Activated CD4-positive, alpha-beta T cell treated with anti-CD3 and anti-CD28 coated beads, Interleukin-2, Interleukin-6, amounts not matched to agents 100 ng/mL and 50 ng/mL, durations not matched to agents 16 hours and 8 hours (primary cell): ENCODE results near the gene MFAP3L.
A peak's percentile ranks its signal among the peaks of the same experiment; 100 is the strongest.

Experiments
- DNase-seq: peaks from one replicate; pipeline ENCODE4 v3.0.0-alpha.2; 2020

MFAP3L gene

DNA sequence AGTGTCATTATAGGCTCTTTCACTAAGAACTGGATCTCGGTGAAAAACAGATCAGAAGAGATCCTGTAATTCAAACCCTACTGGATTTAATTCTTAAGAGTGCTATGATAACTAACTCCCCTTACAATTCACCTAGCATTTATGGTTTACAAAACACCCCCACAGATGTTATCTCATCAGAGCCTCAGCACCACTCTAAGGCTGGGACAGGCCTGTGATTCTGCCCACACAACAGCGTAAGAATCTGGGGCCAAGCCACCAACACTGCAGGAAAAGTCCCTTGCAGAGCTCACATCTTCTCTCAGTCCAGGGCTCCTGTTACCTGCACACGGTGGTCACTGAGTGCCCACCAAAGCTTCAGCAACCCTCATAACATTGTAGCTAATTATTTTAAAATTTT lies 8.9 kb downstream of the MFAP3L start:
- no peak for DNase-seq

DNA sequence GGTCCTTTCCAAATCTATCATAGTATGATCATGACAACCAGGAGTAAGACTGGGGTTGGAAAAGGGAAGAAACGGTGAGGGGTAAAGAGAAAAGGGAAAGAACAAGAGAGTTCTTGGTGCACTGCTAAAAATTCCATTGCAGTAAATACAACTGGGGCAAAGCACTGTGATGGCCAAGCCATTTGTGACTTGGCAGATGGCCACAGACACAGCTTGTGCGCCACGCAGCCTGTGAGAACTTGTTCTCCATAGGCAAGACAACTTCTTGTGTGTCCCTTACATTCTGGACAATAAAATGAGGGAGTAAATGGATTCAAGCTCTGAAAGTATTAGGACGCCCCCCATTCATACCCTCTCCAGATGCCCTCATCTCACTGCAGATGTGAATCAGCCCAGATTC lies 10.9 kb downstream of the MFAP3L start:
- DNase-seq = no peak

DNA sequence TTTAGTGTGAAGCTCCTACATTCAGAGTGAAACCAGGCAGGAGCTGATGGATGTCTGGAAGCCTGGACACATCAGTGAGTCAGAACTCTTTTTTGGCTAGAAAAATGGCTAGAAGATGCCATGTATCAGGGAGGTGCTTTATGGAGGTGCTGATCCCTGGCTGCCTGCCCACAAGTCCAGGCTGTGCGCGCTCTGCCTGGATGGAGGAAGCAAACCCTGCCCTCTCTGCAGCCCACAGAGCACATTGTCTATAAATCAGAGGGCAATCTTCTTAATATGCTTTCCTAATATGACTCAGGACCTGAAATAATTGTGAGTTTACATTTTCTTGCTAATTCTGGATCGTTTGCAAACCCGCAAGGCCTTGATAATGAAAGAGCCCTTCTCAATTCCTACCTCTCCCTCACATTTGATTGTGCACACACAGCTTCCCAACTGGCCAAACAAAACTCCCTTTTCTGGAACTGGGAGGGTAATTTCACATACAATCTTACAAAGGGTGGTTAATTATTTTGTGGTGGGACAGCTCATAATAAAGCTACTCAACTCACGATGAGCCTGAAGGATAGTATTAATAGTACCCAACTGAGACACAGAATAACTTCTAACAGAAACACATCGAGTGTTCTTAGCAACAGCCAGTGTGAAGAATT lies 11.7 kb downstream of the MFAP3L start:
- no peak for DNase-seq

DNA sequence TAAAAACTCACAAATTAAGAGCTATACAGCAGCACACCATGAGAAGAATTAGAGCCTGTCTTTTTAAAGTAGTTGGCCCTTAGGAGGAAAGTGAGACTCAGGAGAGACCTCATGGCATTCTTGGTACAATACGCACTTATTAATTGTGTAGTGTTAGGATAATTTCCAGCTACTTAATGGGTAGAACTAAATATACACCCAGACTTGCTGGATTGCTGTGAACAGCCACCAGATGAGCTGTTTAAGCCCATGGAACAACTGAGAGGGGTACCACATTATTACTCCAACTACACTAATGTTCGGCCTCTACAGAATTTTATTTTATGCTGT lies 13.6 kb downstream of the MFAP3L start:
- DNase-seq = no peak

DNA sequence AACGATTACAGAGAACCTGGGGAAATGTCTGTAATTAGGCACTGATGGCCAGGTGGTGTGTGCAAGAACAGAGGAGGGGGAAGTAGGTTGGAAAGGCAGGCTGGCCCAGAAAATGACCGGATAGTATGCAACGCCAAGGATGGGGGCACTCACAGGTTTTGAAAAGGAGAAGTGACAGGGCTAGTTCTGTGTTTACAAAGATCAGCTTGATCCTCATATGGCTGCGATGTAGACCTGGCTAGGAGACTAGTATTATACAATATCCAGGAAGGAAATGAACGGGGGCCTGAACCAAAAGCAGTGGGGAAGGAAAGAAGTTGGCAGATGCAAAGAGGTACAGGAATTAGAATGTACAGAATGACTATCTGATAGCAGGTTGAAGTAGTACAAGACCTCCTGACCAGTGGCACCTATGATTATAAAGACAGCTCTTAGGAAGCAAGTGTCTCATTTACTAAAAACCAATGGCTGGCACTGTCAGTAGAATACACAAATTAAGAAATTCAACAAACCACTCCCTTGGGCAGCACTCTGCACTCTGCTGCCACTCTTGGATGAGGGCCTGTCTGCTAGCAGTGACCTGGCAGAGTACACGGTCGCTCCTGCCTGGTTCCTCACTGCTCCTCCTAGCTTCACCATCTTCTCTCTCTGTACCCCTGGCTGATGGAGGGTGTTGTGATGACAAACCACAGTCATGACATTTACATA lies 14.1 kb downstream of the MFAP3L start:
- no peak for DNase-seq

DNA sequence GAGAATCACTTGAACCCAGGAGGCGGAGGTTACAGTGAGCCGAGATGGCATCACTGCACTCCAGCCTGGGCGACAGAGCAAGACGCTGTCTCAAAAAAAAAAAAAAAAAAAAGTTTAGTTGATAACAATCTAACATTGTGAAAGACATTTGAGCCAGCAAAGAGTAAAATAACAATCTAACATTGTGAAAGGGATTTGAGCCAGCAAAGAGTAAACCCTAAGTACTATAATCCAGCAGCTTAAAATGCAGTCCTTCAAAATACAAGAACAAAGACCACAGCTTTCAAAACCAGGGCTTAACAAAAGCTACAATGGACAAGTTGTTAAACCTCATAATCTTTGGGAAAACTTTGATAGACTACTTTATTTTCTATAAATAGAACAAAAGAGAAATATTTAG lies 16.9 kb downstream of the MFAP3L start:
- no peak for DNase-seq

DNA sequence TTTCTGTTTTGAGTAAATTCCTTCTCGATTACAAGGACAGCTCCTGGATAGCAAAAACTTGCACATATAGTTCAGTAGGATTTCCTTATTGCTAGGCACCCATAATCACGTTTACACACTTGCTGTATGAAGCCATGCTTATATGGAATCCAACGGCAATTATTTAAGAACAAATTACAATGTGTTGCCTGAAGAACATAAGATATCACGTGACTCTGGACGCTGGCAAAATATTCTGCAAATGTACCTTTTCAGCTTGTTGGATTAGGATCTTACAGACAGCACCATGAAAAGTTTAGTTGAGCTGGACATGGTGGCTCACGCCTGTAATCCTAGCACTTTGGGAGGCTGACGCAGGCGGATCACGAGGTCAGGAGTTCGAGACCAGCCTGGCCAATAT lies 17.4 kb downstream of the MFAP3L start:
- DNase-seq = no peak

DNA sequence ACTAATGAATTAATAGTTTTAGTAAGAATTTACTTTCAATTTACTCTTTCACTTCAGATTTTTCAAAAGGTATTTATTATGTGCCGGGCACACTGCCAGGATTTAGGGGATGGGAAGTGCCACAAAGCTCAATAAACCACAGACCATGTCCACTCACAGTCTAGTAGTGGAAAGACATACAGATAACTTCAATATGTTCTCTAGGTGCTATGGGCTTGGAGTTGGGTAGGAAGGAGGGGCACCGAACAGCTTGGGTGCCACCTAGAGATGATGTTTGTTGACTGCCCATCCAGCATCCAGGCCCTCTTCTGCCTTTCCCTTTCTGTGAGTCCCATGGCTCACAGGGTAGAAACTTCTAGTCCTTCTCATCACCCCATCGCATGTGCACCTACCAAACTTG lies 17.8 kb downstream of the MFAP3L start:
- no peak for DNase-seq

DNA sequence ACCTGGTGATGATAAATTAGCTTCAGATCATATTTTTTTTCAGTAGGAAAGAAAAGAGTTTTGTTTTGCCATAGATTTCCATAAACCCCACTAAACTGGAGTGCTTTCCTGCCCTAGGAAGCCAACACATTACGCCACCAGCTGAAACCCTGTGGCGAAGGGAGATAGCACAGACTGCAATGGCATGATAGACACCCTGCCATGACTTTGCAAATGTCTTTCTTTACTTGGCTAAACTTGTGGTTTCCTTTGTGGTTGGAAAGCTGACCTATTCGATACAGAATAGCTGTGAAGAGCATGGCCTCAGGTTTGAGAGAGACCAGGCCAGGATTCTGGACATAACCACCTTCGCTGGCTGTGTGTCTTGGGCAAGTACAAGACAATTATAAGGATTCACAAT lies 19.1 kb downstream of the MFAP3L start:
- DNase-seq = no peak

DNA sequence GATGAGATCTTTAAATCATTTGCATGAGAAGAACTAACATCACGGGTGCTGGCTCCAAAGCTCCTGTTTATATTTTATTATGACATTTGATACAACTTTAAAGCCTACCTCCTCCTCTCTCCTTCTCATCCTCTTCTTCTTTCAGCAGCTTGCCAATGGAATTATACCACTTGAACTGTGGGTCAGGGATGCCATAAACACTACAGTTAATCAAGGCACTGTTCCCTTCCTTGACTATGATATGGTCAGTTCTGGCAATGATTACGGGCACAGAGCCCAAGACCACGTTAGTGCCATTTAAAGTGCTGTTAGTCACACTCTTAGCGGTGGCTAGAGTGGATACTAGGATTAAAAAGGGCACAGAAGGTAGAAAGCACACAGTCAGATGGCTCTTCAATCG lies 20.7 kb downstream of the MFAP3L start:
- no peak for DNase-seq

DNA sequence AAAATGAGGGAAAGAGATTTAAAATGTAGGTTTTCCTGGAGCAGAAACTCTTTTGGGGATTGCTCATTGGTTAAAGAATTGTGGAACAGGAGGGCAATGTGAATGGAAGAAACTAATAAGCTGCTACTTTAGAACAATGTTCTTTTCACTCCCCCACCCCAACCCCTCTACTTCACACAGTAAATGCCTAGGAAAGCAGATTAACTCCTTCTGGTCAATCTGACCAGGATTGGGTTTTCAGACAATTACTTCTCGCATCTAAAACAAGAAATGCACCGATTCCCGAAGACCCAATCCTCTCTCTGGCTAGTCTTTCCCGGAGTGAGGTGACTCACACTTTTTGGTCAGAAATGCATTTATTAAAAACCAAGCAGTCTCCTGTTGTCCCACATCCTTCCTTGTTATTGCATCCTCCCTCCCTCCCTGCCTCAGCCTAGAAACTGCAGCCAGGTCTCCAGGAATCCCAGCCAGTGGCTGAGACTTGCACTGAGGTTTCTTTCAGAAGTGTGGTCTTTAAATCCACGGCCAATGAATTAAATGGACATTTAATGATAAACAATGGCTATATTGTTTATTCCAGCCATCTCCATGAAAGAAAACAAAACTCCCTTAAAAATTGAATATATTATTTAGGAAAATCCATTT lies 21.4 kb downstream of the MFAP3L start:
- no peak for DNase-seq

DNA sequence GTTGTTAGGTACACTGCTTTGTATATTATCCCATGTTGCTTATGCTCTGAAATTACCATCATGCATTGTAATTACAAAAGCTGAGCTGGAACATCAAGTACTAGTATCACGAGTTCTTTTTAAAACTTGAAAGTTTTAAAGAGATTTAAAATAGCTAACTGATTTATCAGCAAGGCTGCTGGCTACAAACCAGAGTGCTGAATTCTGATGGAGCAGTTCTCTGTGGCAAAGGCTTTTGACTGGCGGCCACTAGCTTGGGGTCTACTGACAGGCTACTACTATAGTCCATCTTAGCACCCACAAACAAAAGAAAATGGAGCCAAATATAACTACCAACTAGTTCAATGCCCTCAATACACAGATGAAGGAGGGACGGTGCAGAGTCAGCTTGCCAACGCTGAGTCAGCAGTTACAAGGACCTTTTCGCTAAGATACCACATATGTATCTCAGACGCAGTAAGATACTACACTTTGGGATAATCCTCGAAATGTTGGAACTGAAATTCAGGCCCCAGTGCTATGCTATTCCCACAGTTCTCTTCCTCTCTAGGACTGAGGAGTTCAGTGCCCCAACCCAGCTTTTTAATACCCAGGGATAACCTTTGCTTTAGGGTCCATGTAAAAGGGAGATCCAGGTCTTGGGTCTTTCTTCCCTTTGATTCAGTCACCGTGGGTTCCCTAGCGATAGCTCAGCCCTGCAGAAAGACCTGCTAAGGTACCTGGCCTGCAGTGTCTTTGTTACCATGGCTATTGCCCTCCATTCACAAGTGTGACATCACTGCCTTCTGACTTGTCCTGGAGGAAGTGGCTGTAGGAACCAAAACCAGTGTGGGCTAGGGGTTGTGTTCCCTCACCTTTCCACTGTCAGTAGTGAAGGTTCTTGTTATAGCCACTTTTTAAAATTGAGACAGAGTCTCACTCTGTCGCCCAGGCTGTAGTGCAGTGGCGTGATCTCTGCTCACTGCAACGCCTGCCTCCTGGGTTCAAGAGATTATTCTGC lies 22.8 kb downstream of the MFAP3L start:
- no peak for DNase-seq

DNA sequence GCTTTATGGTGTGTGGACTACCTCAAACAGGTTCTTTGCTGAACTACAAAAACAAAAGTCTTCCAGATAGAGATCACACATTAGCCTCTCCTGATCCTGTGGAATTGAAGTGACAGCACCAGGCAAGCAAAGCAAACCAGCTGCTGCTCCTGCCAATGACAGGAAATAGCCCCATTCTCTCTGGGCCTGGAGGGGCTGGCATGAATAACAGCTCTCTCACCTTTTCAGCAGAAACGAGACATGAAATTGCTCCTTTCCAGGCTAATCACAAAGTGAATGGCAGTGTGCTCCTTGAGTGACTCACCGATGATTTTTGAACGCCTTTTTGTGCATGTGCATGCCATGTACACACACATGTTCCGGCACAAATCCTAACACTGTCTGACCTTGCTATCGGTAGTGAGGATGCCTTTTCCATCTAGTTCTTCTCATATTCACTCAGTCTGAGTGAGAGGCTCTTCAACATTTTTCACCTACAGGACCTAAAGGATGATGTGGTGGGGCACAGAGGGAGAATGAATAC lies 24.4 kb downstream of the MFAP3L start:
- no peak for DNase-seq

DNA sequence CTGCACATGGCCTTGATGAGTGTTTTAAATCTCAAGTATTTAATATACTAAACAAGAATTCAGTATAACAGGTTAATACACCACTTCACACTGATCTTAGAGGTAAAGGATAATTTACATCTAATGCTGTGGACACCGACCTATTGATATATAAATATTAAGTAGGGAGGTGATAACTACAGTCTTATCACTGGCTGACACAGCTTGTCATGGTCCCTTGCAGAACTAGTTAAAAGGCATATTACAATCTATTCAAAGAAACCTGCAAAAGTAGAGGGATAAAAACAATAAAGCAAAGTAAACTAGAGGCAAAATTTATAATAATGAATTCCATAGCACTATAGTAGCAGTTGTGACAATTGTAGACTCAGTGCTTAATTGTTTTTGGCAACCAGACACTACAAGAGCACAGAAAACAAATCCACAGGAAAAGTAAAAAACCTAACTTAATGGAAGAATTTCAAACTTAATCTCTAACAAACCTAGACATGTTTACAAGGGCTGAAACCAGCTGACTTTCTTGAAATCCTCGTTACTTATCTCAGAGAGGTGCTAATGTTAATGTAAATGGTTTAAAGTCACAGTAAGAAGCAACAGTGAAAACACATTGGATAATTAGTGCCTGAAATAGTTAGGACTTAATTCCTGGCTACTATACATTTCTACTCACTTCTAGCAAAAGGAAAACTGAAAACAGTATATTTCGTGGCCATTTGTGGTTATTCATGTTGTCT lies 25.0 kb downstream of the MFAP3L start:
- DNase-seq = no peak

DNA sequence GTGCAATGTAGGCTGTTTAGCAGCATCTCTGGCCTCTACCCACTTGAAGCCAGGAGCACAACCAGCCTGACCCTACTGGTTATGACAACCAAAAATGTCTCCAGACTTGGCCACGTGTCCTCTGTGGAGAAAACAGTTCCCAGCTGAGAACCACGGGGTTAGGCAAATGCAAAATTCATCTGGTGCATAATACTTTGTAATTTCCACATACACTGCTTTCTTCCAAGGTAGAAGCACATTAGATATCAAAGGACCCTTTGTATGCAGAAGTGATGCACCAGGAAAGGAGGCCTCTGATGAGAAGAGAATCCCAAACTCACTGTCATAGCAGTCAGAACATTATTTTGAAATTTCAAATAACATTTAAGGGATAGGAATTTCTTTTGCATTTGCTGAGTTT lies 26.3 kb downstream of the MFAP3L start:
- DNase-seq = no peak

DNA sequence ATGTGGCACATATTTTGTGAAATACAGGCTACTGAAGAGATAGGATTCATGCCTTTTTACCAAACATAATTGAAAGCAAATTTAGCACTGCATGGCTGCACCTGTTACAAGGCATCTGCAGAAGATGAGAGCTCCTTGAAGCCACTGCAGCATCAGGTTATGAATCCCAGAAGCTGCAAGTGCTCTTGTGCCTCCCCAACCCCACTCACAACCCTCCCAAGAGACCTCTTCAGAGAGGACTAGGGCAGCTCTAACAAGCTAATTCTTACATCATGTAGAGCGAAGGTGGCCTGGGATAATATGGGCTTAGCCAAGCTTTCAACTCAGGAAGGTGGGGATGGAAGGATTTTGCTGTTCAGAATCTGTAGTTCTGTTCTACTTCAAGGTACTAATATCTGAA lies 27.2 kb downstream of the MFAP3L start:
- no peak for DNase-seq

DNA sequence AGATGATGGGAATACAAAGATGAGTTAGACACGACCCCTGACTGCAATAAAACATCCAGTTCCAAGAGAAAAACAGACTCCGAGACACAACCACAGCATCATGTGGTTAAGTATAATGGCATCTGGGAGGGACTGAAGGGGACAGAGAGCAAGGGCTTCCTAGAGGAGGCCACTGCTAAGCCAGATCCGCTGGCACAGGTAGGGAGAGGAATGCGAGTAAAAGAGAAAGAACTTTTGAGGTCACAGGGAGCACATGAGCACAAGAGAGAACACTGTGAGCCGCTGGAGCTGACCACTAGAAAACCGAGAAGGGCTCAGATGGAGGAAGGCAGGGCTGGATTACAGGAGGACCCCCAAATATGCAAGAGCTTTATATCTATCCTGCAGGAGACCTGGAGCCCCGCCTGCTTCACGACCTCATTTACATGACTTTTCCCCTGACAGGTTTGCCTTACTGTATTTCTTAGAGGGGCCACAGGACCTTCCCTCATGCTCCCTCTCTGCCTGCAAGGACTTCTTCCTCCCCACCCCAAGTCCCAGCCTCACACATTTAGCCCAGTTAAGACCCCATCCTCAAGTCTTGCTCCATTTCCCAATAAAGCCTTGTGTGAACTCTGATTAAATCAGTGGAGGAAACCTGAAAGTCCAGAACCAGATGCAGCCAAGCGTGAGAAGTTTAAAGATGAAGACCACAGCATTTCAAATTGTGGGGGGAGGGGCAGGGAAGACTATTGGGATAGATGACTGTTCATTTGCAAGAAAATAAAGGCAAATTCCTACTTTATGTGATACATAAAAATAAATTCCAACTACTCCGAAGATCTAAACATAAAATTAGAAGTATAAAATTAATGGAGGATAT lies 29.6 kb downstream of the MFAP3L start:
- DNase-seq = no peak

DNA sequence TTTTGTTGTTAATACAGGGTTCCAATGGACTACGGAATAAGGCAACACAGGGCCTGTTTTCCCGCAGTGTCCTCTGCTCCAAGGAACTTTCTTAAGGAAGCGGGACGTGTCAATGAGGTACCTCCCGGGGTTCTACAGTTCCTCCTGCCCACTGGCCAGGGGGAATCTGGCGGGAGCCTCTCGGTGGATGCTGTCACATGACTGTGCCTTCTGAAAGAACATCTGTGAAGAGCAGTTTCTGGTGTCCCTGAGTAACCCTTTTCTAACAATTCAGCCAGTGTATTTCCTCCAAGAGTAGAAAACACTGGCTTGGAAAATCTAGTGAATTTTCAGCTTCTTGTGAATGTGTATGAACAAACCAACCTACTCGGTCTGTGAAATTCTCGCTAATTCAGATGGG lies 32.7 kb downstream of the MFAP3L start:
- DNase-seq = no peak

DNA sequence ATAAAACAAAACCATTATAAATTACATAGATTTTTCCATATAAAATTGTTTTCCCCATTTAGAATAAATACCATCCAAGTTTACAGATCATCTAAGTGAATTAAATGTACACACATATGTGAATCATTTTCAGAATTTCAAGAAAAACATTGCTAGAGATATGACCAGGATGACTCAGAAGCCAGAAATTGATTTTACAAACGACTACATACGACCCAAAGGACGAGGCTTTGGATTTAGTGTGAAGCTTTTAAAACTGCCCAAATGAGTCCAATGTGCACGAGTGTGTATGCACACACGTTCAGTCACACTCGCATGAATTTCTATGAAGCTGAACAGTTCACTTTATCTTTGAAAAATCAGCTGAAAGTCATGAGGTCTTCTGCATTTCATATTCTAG lies 37.9 kb downstream of the MFAP3L start:
- DNase-seq = peak; percentile 31

DNA sequence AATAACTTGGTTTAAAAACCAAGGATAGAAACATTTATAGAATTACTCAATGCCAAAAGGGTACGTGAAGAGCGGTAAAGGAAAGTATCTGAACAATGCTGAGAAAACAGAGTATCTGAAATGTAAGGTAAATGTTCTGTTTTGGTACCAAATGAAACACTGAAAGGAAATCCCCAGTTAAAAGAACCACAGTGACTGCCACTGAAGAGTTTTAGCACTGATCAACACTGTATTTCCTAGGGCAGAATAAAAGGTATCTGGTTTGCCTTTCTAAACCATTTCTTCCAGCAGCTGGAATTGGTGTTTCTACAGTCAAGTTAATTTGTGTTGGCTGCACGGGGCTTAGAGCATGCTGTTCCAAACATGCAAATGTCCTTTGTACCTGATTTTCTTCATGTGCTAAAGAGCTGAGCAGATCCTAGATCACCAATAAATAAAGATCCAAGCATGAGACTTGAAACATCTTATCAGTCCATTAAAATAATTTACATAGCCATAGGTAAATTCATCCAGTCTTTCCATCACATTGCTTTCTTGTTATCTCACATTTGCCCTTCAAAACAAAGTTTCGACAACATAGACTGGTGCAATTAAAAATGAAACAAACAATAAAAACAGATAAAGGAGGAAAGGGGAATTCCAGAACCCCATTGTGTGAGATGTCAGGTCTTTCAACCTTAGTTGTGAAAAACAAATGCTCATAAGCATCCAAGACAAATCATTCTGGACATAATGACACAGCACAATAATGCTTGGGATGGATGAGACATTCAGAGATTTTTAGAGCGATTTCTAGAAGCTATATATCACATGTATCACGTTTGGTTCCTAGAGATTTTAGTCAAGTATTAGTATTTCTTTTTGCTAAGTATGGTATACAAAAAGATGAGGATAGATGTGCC lies 38.6 kb downstream of the MFAP3L start:
- peak; percentile 45 for DNase-seq
